NCI-H526 (cell line): ENCODE results near the gene EBF4.
A peak's percentile ranks its signal among the peaks of the same experiment; 100 is the strongest.
"Not testable (repeated sequence)": the region's sequence is repeated elsewhere in the genome, so short reads cannot be mapped to it uniquely, and the experiment has no call there.

Experiments
- DNase-seq, 2 experiments: peaks; one replicate each; lab custom pipeline; 2025; lab: John Stamatoyannopoulos, UW

Gene EBF4

DNA sequence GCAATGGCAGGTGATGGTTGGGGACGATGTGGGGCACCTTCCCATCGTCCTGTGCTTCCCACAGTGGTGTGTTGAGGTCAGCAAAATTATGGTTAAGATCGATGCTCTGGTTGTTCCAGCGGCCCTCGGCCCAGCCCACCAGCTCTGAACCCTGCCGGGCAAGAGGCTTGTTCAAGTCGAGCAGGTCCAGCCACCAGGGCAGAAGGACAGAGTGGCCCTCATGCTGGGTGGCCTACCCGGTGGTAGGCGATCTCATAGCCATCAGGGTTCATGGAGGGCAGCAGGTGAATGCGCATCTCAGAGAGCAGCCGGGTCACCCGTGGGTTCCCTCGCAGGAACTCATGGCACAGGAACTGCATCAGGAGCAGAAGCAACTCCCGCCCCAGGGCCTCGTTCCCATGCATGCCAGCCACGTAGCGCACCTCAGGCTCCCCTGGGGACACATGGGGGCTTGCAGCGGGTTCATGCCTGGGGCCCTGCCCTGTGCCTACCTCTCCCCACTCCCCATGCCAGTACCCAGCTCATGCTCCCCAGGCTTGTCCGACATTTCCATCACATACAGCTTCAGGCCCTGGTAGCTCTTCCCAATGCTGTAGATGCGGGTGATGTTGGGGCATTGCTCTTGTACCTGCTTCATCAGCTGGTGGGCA is 103.6 kb downstream of the EBF4 start:
- no peak for DNase-seq

DNA sequence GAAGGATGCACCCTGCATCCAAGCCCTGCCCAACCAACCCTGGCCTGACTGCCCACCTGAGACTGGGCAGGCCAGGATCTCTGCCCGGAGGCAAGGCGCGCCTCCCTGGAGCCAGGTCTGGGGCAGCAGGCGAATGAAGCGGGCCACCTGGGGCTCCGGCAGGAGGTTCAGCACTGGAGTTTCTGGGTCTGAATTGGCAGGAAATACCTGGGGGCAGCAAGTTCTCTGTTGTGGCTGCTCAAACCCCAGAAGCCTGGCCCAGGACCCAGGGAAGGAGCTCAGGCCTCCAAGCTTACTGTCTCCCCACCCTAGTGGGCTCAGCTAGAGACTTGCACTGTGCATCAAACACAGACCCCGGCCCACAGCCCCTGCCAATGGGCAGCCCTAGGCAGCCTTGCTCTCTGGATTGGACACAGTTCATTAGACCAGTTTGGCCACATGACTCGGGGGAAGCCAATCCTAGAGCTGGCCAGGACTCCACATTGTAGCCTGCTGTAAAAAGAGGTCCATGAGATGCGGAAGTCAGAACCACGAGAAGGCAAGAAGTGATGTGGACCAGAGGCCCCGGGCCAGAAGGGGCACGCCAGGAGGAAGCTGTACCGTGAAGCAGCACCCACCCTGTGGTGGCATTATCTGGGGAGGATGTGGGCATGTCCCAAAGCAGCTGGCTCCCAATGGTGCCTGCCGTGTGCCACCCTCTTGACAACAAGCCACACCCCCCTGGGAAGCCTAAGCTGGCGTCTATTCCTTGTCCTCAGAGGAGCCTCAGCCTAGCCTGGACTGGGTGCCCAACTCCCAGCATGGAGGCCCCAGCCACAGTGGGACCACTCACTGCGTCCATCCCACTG is 104.8 kb downstream of the EBF4 start:
- no peak for DNase-seq

DNA sequence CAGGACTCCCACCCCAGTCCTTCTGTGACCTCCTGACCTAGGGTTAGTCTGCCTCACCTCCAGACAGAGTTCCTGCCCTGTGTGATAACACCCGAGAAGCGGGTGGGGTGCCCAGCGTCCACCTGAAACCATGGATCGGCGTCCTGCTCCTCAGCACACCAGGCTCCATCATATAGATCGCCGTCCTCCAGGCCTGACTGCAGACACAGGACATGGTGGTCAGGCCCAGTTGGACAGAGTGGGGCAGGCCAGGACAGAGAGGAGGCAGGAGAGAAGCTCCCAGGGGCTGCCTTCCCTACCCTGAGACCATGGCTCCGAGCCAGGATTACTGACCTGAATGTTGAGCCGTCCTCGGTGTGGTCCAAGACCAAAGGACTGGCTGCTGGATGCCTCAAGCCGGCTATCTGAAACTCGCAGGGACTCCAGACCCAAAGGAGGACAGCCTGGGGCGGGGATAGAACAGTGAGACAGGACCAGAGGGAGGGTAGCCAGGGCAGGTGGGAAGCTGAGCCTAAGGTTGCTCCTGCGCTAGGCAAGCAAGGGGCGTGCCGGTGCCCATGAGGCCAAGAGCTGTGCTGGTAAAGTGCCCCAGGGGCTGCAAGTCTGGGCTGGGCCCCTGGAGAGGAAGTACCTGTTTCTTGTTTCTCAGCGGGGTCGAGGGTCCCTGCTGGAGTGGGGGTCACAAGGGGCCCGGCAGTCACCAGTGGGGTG is 105.7 kb downstream of the EBF4 start:
- no peak for DNase-seq

DNA sequence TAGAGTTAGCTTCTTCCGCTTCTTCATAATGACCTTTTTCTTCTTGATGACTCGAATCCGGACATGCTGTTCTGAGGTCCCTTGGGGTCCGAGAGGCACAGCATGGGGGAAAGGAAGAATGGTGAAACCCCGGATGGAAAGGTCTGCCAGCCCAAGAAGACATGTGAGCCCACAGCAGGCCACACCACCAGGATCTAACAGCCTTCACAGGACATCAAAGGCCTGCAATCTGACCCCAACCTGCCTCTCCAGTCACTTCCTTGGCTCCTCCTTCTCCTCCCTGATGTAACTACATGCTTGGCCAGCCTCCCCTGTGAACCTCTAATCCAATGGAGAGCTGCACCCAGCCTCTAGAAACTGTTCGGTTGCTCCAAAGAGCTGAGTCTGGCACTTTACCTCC is 106.2 kb downstream of the EBF4 start:
- no peak for DNase-seq

DNA sequence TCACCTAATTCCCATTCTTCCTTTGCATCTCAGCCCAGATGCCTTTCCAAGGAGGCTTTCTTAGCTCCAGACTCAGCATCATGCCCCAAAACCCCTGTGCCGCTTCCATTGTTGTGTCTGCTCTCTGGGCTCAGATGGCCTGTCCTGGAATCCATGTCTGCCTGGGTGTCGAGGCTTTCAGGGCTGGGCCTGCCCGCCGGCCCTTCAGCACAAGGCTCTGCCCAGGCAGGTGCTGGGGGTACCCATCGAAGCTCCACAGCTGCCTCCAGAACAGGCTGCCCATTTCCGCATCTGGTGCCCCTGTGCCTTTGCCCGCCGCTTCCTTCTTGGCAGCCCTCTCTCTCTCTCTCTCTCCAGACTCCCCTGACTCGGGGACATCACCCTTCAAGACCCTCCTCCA is 106.7 kb downstream of the EBF4 start:
- DNase-seq, result no peak

DNA sequence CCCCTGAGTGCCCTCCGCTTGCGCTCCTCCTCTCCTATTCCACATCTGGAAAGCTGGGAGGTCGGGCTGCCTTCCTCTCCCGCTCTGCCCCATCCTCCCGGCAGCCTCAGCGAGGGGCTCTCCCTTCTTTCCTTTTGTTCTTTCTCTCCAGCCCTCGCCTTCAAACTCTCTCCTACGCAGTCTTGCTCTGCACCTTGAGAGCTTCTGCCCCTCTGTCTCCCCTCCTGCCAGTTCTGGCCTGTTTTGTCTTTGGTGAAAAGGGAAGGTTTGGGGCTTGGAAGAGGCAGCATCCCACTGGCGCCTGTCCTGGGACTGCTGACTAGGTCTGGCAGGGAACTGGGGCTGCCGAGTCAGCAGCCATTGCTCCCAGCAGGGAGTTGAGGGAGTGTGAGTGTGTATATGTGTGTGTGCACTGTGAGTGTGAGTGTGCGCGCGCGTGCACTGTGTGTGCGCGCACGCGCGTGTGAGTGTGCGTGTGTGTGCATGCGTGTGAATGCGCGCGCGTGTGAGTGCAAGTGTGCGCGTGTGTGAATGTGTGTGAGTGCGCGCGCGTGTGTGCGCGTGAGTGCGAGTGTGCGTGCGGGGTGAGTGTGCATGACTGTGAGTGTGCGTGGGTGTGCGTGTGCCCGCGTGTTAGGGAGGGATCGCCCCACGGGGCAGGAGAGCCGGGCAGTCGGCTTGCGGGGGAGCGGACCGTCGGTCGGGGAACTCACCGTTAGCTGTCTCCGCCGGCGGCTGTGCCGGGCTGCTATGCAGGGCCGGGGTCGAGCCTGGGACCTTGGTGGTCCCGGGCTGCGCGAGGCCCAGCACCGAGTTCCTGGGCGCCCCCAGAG is 107.3 kb downstream of the EBF4 start:
- DNase-seq, result no peak

DNA sequence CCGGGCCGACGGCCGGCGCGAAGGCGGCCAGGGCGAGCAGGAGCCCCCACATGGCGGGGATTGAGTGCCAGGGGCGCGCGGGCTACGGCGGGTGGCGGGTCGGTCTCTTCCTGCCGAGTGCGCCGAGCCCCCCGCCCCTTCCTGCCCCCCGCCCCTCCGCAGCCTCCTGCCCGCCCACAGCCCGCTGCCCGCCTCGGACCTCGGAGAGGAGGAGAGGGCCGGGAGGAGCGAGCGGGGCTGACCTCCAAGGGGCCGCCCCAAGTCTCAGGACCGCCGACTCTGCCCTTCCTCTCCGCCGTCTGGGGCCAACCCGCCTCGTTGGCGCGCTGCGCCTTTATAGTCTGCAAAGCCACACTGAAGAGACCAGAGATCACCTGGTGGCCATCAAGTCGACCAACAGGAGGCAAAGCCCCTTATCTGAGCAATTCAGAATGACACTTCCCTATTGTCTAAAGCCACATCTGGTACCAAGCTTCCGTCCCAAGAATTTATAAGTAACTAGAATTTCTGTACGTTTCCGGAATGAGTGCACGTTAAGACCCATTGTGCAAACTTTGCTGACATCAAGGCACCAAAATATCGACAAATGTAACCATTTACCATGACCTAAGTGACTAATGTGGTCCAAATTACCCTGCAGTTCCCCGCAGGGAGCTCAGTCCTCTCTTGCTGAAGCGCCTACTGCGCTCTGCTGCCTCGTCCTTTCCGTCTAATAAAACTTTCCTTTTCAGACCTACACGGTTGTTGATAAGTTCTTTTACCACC is 108.1 kb downstream of the EBF4 start, which contains the start of gene CPXM1:
Gene CPXM1 (minus strand): TSS at position 107 of the 765 bp plus-strand sequence. CDS start 55 bp downstream, at position 52.
- no peak for DNase-seq

DNA sequence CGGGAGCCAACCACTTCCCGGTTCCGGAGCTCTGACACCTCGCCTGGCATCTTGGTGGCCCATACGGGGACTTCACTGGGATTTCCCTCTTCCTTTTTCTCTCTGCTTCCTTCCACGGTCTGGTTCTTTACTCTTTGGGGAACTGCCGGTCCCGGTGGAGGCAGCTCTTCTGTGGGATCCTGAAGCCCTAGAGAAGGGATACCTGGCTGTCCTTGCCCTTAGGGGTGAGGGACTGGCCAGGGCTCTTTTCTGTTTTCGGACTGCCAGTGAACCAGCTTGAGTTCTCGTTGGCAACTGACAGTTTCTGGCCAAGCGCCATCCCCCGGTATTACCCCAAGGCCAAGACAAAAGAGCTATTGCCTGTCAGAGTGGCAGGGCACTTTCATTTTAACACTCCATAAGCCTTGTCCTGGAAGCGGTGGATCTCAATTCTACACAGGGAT is 108.7 kb downstream of the EBF4 start:
- no peak for DNase-seq

DNA sequence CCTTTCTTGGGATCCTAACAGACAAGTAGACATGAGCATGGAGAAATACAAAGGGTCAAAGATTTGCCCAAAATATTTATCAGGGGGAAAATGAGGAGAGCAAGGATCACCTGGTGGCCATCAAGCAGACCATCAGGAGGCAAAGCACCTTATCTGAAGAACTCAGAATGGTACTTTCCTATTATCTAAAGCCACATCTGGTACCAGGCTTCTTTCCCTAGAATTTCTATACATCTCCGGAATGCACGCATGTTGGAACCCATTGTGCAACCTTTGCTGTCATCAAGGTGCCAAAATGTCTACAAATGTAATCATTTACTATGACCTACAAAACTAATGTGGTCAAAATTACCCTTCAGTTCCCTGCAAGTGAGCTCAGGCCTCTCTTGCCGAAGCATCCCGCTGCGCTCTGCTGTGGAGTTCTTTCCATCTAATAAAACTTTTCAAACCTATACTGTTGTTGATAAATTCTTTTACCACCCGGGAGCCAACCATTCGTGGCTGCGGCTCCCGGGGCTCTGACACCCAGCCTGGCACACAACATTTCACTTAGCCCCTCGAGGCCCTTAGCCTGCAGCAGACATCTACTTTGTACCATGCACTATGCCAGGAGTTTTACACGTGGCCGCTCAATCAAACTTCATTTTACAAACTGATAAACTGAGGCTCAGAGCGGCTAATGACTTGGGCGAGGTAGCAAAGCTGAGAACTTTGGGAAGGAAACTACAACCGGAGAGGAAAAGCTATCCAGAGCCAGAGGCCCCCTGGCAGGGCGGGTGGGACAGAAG is 111.7 kb downstream of the EBF4 start:
- DNase-seq, result no peak

DNA sequence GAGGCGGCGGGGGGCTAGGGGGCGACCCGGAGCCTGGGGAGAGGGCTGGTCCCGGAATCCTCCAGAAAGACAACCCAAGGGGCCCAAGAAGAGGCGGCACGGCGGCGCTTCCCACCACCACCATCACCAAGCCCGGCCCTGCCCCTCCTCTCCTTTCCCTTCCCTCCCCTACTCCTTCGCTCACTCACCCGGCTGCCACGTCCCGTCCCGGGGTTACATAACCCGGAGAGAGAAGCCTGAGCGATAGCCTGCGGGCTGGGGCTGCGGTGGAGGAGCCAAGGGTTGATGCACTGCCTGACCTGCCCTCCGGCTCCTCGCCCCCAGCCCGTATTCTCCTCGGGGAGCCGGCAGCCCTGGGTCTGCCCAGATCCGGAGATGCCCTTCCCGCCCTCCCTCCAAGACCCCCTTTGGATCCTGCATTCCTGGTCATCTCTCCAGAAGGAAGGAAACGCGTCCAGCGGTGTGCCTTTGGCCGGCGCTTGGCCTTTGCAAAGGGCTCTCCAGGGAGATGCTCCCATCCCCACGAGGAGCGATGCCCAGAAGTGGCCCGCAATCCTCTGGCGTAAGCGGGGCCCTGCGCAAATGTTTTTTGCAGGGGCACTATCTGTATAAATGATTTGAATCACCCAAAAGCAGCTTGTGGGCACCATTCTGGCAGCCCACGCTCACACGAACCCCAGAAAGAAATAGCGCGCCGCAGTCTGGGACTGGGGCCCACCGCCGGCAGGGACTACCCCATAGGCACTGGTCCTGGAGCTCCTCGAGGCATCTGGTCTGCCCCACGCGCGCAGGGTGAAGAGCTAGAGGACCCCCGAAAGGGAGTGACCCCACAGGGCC is 112.5 kb downstream of the EBF4 start:
- DNase-seq, result peak in 1 of 2 experiments; percentile 22

DNA sequence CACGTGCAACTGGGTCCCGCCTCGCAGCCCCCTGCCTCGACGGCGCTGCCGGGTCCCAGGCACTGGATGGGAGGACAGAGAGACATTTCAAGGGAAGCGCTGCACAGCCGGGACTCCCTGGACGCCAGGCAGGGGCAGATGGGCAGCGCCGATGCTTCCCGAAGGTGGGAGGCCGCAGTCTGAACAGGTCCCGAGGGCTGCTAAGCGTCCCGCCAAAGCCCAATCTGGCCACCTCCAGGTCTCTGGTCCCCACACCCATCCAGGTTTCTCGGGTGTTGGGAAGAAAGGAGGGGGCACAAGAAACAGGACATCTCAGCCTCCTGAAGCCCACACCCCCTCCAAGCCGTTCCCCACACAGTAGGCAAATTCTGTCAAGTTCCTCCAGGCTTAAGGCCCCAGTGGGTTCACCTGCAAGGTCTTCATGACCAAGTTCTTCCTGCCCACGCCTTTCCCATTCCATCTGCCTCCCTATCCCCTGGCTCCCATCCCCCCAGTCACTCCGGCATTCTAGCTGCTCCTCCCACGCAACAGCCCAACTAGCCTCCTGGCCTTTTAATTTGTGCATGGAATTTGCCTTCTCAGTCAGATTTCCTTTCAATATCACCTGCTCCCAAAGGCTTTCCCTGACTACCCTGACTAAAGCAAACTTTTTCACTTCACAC is 113.2 kb downstream of the EBF4 start:
- DNase-seq, result peak in 1 of 2 experiments; percentile 21

DNA sequence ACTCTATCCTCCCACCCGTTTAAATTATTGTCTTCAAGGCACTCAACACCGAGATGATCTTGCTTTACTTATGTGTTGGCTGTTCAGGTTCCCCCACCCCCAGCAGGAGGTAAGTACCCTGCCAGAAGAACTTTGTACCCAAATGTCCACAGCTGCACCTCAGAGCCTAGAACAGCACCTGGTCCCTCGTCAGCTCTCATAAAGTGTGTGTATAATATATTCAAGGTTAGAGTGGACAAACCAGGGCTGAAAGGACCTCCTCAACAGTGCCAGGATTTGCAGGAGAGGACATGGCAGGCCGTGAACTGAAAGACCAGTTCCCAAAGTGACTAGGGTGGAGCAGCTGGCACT is 113.7 kb downstream of the EBF4 start:
- no peak for DNase-seq

DNA sequence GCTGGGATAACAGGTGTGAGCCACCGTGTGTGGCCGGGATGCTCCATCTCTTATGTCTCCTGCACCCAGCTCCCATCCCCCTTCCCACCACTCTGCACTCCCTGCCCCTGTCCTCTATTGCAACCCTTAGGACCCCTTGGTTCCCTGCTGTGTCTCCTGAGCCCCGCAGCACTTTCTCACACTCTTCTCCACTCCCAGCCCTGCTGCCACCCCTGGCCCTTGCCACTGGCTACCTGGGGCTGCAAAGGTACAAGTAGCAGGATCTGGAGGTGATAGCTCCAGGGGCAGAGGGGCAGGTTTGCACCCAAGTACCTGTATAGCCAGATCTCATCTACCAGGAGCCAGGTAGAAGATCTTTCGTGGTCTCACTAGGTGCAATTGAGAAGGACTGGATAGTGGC is 114.4 kb downstream of the EBF4 start:
- no peak for DNase-seq

DNA sequence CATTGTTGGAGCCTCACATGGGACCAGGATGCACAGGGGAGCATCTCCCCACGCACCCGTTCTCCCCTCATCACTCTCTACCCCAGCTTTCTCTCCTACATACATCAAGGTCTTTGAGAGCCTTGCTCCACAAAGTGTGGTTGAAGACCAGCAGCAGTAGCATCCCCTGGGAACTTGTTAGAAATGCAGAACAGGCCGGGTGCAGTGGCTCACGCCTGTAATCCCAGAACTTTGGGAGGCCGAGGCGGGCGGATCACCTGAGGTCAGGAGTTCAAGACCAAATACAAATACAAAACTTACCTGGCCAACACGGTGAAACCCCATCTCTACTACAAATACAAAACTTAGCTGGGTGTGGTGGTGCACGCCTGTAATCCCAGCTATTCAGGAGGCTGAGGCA is 115.3 kb downstream of the EBF4 start:
- not testable (repeated sequence) for DNase-seq

DNA sequence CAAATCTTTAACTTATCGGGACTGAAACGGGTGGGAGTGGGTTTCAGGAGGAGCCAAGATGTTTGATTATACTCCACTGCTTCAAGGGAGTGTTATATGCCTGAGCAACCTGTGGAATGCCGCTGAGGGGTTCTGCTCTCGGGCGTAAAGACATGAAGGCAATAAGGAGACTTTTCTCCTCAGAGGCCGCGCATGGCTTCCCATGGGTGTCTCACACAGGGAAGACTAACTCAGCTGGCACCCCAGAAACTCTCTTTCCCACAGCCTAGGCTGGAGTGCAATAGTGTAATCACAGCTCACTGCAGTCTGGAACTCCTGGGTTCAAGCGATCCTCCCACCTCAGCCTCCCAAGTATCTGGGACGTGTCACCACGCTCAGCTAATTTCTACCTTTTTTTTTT is 117.1 kb downstream of the EBF4 start:
- no peak for DNase-seq
